D341Med (cell line): ENCODE measurements around the gene PGBD4.

Source experiments
- DNase-seq: peaks from one replicate; pipeline ENCODE4 v3.0.0; 2012; ENCODE audit warnings: low spot score

PGBD4 gene

GRCh38 chr15:34101366-34102174, at the start of gene PGBD4, which contains the start of gene EMC7:
PGBD4 (plus strand) TSS chr15:34102083; CDS start chr15:34102532, 449 bp downstream.
EMC7 (minus strand) TSS chr15:34101862; CDS start chr15:34101839, 23 bp downstream.
- peak; percentile 95 for DNase-seq

DNA sequence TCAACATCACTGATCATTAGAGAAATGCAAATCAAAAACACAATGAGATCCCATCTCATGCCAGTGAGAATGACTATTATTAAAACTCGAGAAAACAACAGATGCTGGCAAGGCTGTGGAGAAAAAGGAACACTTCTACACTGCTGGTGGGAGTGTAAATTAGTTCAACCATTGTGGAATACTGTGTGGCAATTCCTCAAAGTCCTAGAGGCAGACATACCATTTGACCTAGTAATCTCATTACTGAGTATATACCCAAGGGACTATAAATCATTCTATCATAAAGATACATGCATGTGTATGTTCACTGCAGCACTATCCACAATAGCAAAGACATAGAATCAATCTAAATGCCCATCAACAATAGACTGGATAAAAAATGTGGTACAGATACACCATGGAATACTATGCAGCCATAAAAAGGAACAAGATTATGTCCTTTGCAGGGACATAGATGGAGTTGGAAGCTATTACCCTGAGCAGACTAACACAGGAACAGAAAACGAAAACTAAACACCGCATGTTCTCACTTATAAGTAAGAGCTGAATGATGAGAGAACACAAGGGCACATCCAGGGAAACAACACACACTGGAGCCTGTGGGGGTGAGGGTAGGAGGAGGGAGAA, 47.7 kb upstream of the PGBD4 start:
- DNase-seq = no peak

- no peak for DNase-seq
Measured at GRCh38 chr15:34055868-34056595, 45.9 kb upstream of the PGBD4 start.

- no peak for DNase-seq
Measured at GRCh38 chr15:34056911-34057310, 45.0 kb upstream of the PGBD4 start.

- no peak for DNase-seq
Measured at GRCh38 chr15:34059476-34059875, 42.4 kb upstream of the PGBD4 start.

DNA sequence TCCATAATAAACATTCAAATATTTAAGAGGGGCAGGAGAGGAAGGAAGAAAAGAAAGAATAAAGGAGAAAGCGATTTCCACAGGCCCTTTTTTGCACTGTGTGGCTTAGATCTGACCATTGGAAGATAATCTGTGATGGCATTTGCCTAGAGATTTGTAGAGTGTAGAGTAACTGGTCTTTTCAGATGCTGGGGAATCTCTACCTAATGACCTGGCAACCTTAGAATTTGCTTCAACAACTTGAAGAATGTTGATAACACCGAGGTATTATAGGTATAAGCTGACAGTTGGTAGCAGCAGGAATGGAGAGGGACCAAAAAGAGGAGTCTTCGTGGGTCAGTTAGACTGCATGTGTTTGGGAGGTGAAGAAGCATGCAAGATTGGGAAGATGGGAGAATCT, 41.9 kb upstream of the PGBD4 start:
- no peak for DNase-seq

DNA sequence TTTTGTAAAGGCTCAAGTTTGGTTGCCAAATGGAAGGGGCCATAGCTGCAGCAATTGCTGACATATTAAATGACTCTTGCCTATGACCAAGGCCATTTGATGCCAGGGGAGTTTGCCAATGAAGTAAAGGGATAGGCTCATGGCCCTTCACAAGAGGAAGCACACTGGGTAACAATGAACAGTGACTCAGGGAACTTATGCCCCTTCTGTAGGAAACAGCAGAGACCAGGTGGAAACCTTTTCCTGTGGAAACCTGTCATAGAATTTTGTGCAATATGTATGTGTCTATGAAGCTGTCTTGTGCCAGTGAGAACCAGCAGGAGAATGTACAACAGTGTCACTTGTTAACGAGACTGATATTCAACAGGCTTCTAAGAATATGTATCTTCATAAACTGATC, 37.4 kb upstream of the PGBD4 start:
- no peak for DNase-seq

DNA sequence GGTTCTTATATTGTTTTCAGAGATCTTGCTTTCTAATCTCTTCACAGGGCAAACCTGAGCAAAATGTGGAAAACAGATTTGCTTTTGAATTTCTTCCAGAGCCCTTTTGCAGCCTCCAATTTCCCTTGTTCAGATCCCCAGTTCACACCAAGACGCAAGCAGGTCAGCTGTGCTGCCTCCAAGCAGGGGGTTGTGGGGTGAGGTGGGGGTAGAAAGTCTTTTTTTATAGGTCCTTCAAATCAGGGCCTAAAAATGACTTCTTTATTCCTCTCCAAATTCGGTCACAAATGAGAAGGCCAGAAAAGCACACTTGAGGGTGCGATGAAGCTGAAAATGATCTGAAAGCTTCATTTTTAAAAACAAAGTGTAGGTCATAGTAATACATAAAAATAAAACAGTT, 36.6 kb upstream of the PGBD4 start:
- DNase-seq = no peak

- DNase-seq = no peak
Measured at GRCh38 chr15:34065941-34066340, 35.9 kb upstream of the PGBD4 start.

GRCh38 chr15:34070003-34070402, 31.9 kb upstream of the PGBD4 start:
- DNase-seq = no peak

DNA sequence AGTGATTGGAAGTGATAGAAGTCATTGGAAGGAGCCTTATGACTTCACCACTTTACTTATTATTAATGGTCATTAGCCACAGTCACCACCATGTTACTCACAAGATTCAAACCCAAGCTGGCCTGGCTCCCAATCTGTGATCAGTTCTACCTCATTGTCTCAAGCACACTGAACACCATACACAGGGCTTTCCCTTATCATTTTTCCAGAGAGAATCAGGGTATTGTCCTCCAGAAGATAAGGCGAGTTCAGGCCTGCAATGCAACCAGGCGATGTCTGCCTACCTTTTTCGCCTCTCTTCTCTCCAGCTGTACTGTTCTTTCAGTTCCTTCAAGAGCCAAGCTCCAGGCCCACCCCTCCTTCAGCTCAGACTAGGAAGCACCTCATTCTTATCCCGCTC, 25.1 kb upstream of the PGBD4 start:
- DNase-seq = no peak

DNA sequence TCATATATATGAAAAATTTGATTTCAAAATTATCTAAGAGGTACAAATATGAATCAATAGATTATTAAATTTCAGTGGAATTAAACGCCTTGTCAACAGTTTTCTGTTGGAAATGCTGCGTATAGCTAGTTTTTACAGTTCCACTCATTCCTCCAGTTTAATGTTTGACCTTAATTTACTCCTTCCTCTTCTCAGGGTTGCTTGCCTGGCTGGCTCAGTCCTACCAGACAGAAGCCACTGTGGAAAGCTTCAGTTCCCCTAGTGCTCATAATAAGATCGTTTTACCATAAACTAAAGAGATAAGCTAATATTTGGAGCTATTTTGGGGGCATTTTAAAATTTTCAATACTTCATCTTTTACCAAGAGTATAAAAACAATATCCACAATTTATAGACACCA, 23.0 kb upstream of the PGBD4 start:
- DNase-seq = no peak

DNA sequence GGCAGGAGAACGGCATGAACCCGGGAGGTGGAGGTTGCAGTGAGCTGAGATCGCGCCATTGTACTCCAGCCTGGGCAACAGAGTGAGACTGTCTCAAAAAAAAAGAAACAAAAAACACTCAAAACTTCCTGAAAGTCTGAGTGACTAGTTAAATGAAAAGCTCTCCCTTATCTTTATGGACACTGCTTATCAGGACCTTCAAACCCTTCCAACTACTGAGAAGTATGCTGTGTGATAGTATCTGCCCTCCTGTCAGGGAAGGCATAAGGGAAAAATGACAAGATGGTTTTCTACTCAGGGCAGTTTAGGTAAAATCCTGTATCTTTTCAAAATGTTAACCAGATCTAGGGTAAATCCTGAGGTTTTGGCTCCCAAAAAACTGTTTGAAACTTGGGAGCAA, 22.0 kb upstream of the PGBD4 start:
- no peak for DNase-seq

DNA sequence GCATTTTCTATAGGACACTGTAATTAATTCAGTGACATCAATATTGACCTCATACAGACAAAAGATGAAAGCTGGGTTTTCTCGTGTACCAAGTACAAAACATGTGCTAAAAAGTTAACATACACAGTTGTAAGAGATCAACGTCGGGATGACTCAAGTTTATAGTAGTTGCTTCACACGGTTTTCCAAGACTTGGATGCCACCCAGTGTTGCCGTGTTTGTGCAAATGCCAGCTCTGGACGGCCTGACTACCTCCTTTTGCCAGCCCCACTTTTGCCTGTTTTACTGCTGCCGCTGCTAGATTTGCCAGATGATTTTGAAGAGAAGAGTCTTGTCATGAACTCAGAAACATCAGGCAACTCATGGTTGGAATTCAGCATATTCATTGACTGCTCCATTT, 17.8 kb upstream of the PGBD4 start:
- no peak for DNase-seq

DNA sequence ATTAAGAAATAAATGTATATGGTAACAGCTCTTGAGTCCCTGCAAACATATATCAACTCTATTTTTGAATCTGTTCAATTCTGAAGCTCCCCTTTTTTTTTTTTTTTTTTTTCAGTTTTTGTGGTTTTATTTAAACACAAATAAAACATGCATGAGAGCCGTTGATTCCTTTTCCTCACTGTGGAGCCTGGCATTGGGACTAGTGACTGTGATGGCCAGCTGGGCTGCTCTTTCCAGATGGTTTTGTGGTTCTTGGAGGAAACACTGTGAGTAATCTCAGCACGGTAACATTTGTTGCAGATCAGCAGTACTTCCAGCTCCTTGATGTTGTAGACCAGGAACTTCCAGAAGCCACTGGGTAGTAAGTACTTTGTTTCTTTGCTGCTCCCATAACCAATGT, 16.1 kb upstream of the PGBD4 start:
- no peak for DNase-seq

DNA sequence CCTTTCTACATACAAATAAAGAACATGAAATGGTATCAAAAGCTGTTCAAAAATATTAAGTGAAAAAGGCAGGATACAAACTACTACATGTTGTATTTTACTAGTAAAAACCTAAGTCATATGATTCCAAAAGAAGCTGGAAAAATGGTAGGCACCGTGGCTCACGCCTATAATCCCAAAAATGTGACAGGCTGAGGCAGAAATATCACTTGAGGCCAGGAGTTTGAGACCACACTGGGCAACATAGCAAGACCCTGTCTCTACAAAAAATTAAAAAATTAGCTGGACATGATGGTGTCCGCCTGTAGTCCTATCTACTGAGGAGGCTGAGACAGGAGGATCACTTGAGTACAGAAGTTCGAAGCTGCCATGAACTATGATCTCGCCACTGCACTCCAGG, 2.0 kb upstream of the PGBD4 start:
- DNase-seq = no peak

DNA sequence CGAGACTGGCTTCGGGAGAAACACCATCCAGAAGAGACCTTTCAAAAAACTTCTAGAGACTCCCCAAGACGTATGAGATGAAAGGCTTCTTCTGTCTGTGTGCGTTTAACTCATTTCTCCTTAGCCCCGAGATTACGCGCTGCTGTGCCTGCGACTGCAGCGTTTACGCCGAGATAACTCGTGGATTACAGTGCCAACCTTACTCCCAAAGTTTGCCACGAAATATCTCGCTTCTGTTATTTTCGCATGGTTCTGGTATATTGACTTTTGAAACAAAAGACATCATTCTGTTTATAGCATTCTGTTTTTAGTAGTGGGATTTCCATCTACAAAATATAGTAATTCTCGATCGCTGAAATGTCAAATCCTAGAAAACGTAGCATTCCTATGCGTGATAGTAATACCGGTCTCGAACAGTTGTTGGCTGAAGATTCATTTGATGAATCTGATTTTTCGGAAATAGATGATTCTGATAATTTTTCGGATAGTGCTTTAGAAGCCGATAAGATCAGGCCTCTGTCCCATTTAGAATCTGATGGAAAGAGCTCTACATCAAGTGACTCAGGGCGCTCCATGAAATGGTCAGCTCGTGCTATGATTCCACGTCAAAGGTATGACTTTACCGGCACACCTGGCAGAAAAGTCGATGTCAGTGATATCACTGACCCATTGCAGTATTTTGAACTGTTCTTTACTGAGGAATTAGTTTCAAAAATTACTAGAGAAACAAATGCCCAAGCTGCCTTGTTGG, 467 bp downstream of the PGBD4 start:
- DNase-seq = no peak

DNA sequence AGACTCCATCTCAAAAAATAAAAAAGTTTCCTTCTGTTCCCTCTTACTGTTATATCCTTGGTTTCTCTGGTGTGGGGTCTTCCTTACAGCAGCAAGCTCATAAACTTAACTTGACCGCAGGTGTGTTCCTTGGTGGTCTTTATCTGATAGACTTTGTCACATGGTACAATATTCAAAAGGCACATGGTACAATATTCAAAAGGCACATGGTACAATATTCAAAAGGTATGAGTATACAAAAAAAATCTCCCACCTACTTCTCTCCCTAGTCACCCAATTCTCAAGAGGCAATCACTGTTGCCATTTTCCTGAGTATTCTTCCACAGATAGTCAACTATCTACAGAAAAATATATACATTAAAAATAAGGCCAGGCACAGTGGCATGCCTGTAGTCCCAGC, 4.5 kb downstream of the PGBD4 start:
- no peak for DNase-seq

DNA sequence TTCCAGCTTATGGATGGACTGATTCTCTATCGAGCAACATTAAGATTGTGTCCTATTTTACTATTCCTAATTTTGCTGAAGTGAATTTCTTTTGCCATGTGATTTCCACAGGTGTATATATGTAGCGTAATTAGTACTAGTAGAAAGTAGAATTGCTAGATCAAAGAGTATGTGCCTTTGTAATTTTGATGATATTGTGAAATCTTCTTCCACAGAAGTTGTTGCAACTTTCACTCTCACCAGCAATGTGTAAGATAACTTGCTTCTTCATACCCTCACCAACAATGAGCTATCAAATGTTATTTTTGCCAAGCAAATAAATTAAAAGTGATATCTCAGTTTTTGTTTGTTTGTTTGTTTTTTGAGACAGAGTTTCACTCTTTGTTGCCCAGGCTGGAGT, 5.4 kb downstream of the PGBD4 start:
- DNase-seq = no peak

- peak; percentile 37 for DNase-seq
Measured at GRCh38 chr15:34109797-34110663, 8.1 kb downstream of the PGBD4 start.

- DNase-seq = no peak
Measured at GRCh38 chr15:34111488-34111887, 9.6 kb downstream of the PGBD4 start.
